ENCODE results near the gene PRPF40A.
"Not testable (repeated sequence)": the region's sequence is repeated elsewhere in the genome, so short reads cannot be mapped to it uniquely, and the experiment has no call there.

Gene PRPF40A

DNA sequence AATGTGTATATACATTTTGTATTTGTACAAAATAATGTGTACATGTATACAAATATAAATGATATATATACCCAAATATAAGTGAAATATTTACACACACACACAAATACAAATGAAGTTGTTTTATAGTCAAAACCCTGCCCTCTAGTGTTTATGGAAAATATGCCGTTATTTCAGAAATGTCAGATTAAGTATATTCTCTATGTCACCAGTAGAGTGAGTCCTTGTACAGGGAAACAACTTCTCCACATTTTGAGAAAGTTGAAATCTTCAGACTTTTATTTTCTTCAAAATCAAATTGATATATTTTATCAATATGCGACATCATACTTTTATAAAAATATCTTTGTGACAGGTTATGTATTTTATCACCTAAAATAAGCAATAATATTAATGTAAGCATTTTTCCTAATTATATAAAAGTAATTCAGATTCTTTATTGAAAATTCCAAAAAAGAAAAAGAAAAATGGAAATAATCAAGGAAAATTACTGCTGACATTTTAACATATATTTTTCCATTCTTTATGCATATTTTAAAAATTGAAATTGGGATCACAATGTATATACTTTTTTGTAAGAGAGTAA, 23.6 kb upstream of the PRPF40A start:
- no peak overlapping the region for H3K9ac ChIP-seq (ENCODE audit: low read depth, low read length)
- no CpG with 5 or more reads among the region's 2 CpGs for WGBS
- H3K36me3 ChIP-seq (ENCODE audit: insufficient read depth, low read length), result peaks cover 72% of the 10 kb centered on the region
- H3K4me1 ChIP-seq (ENCODE audit: insufficient read depth, low read length), result no peaks in the 10 kb centered on the region
- no peak overlapping the region for H3K27ac ChIP-seq (ENCODE audit: low read depth, low read length)
- no peaks in the 10 kb centered on the region for H3K27me3 ChIP-seq (ENCODE audit: insufficient read depth, low read length)
- H3K9me3 ChIP-seq (ENCODE audit: insufficient read depth, low read depth, low read length), result peaks cover 8% of the 10 kb centered on the region; the same call in 1 of the 2 replicates
- H3K4me3 ChIP-seq (ENCODE audit: low read length), result no peak overlapping the region

DNA sequence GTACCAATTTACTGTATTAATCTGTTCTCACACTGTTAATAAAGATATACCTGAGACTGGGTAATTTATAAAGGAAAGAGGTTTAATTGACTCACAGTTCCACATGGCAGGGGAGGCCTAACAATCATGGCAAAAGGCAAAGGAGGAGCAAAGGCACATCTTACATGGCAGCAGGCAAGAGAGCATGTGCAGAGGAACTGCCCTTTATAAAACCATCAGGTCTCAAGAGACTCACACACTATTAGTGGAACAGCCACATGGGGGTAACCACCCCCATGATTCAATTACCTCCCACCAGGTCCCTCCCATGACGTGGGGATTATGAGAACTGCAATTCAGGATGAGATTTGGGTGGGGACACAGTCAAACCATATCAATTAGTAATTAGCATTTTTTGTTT, 22.4 kb upstream of the PRPF40A start:
- H3K4me1 ChIP-seq (ENCODE audit: insufficient read depth, low read length); H3K4me3 ChIP-seq (ENCODE audit: low read length); H3K9me3 ChIP-seq (ENCODE audit: insufficient read depth, low read depth, low read length); H3K27ac ChIP-seq (ENCODE audit: low read depth, low read length); H3K9ac ChIP-seq (ENCODE audit: low read depth, low read length); H3K27me3 ChIP-seq (ENCODE audit: insufficient read depth, low read length): not testable (repeated sequence)
- no CpG with 5 or more reads among the region's 1 CpG for WGBS
- peaks cover 74% of the 10 kb centered on the region for H3K36me3 ChIP-seq (ENCODE audit: insufficient read depth, low read length)

DNA sequence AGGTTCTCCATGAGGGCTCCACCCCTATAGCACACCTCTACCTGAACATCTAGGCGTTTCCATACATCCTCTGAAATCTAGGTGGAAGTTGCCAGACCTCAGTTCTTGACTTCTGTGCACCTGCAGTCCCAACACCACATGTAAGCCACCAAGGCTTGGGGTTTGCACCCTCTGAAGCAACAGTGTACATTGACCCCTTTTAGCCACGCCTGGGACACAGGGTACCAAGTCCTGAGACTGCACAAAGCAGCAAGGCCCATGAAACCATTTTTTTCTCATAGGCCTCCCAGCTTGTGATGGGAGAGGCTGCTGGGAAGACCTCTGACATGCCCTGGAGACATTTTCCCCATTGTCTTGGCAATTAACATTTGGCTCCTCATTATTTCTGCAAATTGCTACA, 21.2 kb upstream of the PRPF40A start:
- 99% methylated on average over 2 of the region's 2 CpGs for WGBS

DNA sequence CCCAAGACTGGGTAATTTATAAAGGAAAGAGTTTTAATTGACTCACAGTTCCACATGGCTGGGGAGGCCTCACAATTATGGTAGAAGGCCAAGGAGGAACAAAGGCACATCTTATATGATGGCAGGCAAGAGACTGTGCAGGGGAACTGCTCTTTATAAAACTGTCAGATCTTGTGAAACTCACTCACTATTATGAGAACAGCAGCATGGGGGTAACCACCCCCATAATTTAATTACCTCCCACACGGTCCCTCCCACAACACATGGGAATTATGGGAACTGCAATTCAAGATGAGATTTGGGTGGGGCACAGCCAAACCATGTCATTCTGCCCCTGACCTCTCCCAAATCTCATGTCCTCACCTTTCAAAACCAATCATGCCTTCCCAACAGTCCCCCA, 20.2 kb upstream of the PRPF40A start:
- not testable (repeated sequence) for H3K9ac ChIP-seq (ENCODE audit: low read depth, low read length); H3K4me3 ChIP-seq (ENCODE audit: low read length); H3K9me3 ChIP-seq (ENCODE audit: insufficient read depth, low read depth, low read length); H3K4me1 ChIP-seq (ENCODE audit: insufficient read depth, low read length); H3K27ac ChIP-seq (ENCODE audit: low read depth, low read length); H3K27me3 ChIP-seq (ENCODE audit: insufficient read depth, low read length)
- 100% methylated on average over 1 of the region's 1 CpG for WGBS
- peaks cover 68% of the 10 kb centered on the region for H3K36me3 ChIP-seq (ENCODE audit: insufficient read depth, low read length)

More for the DNA sequence above, 21.2 kb upstream of the PRPF40A start:
- H3K9ac ChIP-seq (ENCODE audit: low read depth, low read length), result no peak overlapping the region
- no peak overlapping the region for H3K27ac ChIP-seq (ENCODE audit: low read depth, low read length)
- peaks cover 8% of the 10 kb centered on the region; the same call in 1 of the 2 replicates for H3K9me3 ChIP-seq (ENCODE audit: insufficient read depth, low read depth, low read length)
- peaks cover 71% of the 10 kb centered on the region for H3K36me3 ChIP-seq (ENCODE audit: insufficient read depth, low read length)
- no peaks in the 10 kb centered on the region for H3K27me3 ChIP-seq (ENCODE audit: insufficient read depth, low read length)
- no peak overlapping the region for H3K4me3 ChIP-seq (ENCODE audit: low read length)
- no peaks in the 10 kb centered on the region for H3K4me1 ChIP-seq (ENCODE audit: insufficient read depth, low read length)

DNA sequence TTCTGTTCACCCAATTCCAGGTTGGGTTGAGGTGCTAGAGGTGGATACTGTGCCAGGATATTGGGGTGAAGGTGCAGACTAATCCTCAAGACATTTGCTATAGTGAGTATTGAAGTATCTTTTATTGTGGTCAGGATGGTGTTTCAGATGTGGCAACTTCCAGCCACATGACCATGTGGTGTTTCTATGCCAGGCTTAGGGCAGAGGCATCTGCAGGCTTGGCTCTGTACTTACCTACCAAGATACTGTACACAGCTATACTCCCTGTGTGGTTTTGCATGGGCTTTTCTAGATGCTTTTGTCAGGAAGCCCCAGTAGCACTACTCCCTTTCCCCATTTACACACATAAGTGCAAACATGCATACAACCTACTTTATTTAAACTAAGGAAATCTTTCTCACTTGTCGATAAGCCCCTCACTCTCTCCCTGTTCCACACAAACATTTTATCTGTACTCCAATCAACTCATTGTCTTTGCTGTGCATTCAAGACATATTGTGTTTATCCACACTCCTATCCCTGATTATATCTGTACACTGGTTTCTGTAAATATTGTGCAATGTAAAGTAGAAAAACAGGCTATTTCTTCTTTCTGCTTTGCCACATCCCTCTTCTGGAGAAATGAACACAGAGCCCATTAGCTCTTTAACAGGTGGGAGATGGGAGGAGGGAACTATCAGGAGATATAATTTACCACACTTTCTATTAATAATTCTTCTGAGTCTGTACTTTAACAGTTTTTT, 13.5 kb upstream of the PRPF40A start:
- Histone ChIP-seq H3K4me1 (ENCODE audit: insufficient read depth, low read length) (no peaks in the 10 kb centered on the region), H3K4me3 (ENCODE audit: low read length) (no peak overlapping the region), H3K27ac (ENCODE audit: low read depth, low read length) (no peak overlapping the region), H3K36me3 (ENCODE audit: insufficient read depth, low read length) (peaks cover 50% of the 10 kb centered on the region), H3K27me3 (ENCODE audit: insufficient read depth, low read length) (no peaks in the 10 kb centered on the region), H3K9ac (ENCODE audit: low read depth, low read length) (no peak overlapping the region), H3K9me3 (ENCODE audit: insufficient read depth, low read depth, low read length) (no peaks in the 10 kb centered on the region)
- WGBS, result 98% methylated on average over 1 of the region's 1 CpG

DNA sequence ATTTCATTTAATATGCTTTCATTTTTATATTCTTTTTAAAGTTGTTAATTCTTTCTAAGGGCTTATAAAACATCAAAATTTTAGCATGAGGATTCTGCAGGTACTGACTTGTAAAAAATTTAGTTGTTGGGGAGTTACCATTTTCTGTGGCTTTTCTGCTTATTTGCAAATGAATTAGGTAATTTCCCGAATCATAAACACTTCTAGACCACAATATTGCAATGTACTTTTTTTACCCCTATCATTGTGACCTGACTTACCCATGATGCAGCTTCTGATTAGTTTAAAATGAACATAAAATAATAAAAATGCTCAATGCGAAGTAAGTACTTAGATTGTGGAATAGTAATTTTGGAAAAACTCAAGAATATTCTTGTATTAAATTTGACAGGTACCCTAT, 12.6 kb upstream of the PRPF40A start:
- H3K27ac ChIP-seq (ENCODE audit: low read depth, low read length), result no peak overlapping the region
- no peaks in the 10 kb centered on the region for H3K27me3 ChIP-seq (ENCODE audit: insufficient read depth, low read length)
- no peak overlapping the region for H3K4me3 ChIP-seq (ENCODE audit: low read length)
- no CpG with 5 or more reads among the region's 2 CpGs for WGBS
- H3K36me3 ChIP-seq (ENCODE audit: insufficient read depth, low read length), result peaks cover 50% of the 10 kb centered on the region
- no peak overlapping the region for H3K9ac ChIP-seq (ENCODE audit: low read depth, low read length)
- H3K4me1 ChIP-seq (ENCODE audit: insufficient read depth, low read length), result no peaks in the 10 kb centered on the region
- H3K9me3 ChIP-seq (ENCODE audit: insufficient read depth, low read depth, low read length), result no peaks in the 10 kb centered on the region

DNA sequence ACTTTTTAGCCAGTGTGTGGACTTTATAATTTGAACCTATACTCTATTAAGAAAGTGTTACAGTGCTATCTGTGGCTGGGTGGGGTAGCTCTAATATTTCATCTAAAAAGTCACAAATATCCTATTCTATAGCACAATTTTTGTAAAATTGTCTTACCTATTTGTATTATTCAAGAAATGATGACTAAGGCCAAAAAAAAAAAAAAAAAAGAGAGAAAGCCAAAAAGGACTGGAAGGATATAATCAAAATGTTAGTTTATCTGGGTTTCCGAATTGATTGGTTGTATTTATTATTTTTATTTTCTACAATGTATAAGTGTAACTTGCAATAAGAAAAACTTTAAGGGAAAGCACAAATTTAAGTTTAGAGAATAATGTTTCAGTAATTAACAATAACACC, 6.7 kb upstream of the PRPF40A start:
- Histone ChIP-seq H3K9ac (ENCODE audit: low read depth, low read length) (no peak overlapping the region), H3K36me3 (ENCODE audit: insufficient read depth, low read length) (peaks cover 73% of the 10 kb centered on the region), H3K4me1 (ENCODE audit: insufficient read depth, low read length) (peaks cover 18% of the 10 kb centered on the region), H3K27me3 (ENCODE audit: insufficient read depth, low read length) (no peaks in the 10 kb centered on the region), H3K27ac (ENCODE audit: low read depth, low read length) (no peak overlapping the region), H3K4me3 (ENCODE audit: low read length) (no peak overlapping the region), H3K9me3 (ENCODE audit: insufficient read depth, low read depth, low read length) (no peaks in the 10 kb centered on the region)
- no CpG with 5 or more reads among the region's 1 CpG for WGBS

DNA sequence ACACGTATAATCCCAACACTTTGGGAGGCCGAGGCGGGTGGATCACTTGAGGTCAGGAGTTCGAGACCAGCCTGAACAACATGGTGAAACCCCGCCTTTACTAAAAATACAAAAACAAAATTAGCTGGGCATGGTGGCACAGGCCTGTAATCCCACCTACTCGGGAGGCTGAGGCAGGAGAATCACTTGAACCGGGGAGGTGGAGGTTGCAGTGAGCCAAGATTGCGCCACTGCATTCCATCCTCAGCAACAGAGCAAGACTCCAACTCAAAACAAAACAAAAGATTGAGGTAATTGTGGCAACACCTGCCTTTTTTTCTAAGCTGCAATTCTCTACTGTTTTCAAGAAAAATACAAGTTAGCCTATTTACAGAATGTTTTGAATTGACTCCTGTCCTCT, 5.4 kb upstream of the PRPF40A start:
- H3K4me1 ChIP-seq (ENCODE audit: insufficient read depth, low read length), result peaks cover 18% of the 10 kb centered on the region
- not testable (repeated sequence) for H3K9ac ChIP-seq (ENCODE audit: low read depth, low read length); H3K27me3 ChIP-seq (ENCODE audit: insufficient read depth, low read length); H3K4me3 ChIP-seq (ENCODE audit: low read length); H3K9me3 ChIP-seq (ENCODE audit: insufficient read depth, low read depth, low read length); H3K27ac ChIP-seq (ENCODE audit: low read depth, low read length)
- peaks cover 68% of the 10 kb centered on the region for H3K36me3 ChIP-seq (ENCODE audit: insufficient read depth, low read length)
- WGBS, result 99% methylated on average over 8 of the region's 8 CpGs

DNA sequence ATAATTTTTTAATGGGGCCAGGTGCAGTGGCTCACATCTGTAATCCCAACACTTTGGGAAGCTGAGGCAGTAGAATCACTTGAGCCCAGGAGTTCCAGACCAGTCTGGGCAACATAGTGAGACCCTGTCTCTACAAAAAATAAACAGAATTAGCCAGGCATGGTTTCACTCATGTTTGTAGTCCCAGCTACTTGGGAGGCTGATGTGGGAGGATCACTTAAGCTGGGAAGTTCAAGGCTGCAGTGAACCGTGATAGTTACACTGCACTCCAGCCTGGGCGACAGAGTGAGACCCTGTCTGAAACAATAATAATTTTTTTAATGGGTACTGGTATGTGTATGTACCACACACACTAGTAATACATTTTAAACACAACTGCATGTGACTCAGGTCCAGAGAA, 3.5 kb upstream of the PRPF40A start:
- H3K4me1 ChIP-seq (ENCODE audit: insufficient read depth, low read length), result peaks cover 18% of the 10 kb centered on the region
- WGBS, result 90% methylated on average over 2 of the region's 2 CpGs
- 0 out of 2 replicates have a peak overlapping the region, but pooled peaks have one; percentile 7 for H3K4me3 ChIP-seq (ENCODE audit: low read length)
- peaks cover 50% of the 10 kb centered on the region for H3K36me3 ChIP-seq (ENCODE audit: insufficient read depth, low read length)
- no peak overlapping the region for H3K27ac ChIP-seq (ENCODE audit: low read depth, low read length)
- H3K9me3 ChIP-seq (ENCODE audit: insufficient read depth, low read depth, low read length), result no peaks in the 10 kb centered on the region
- no peaks in the 10 kb centered on the region for H3K27me3 ChIP-seq (ENCODE audit: insufficient read depth, low read length)
- H3K9ac ChIP-seq (ENCODE audit: low read depth, low read length), result no peak overlapping the region

DNA sequence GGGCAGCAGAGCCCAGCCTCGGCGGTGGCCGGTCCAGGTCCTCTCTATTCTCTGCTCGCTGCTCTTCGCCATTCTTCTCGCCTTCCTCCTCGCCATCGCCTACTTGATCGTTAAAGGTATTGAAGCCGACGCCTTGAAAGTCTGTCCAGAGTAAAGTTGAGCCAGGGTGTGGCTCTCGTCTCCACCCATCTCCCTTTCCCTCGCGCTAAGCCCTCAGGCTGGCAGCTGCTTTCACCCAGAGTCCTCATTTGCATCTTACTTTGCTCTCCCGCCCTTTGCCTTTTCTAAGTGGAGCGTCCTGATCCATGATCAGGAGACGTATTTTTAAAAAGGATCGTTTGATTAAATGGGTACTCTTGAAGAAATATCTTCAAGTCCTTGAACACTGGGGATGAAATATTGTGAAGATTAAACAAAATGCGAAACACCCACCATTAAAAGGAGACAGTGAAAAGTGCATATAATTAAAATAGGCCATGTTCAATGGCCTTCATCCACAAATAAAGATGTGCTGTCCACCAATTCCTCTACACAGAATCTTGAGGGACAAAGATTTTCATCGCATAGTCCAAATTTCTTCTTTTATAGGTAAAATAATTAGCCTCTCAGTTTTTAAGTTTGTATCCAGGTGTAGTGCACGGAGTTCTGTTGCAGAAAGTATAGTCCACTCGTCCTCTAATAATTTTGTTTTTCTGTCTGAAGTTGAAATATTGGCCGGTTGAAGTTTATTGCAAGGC, 1.8 kb upstream of the PRPF40A start:
- Histone ChIP-seq H3K4me3 (ENCODE audit: low read length) (peak overlapping the region; percentile 92), H3K9me3 (ENCODE audit: insufficient read depth, low read depth, low read length) (no peaks in the 10 kb centered on the region), H3K4me1 (ENCODE audit: insufficient read depth, low read length) (peaks cover 25% of the 10 kb centered on the region), H3K27ac (ENCODE audit: low read depth, low read length) (peak overlapping the region; percentile 99), H3K27me3 (ENCODE audit: insufficient read depth, low read length) (no peaks in the 10 kb centered on the region), H3K36me3 (ENCODE audit: insufficient read depth, low read length) (peaks cover 50% of the 10 kb centered on the region), H3K9ac (ENCODE audit: low read depth, low read length) (peak overlapping the region; percentile 100)
- WGBS, result 2% methylated on average over 22 of the region's 23 CpGs
